Lower leg skin (tissue), 4 donors: Measurements from ENCODE around the gene RUNX3. TPM values are rescaled to one million over a fixed set of nuclear protein-coding genes. Genes with fewer than 3 reads are reported as not detected.

Experiments
- DNase-seq, 2 donors: peaks; one replicate each; pipeline ENCODE4 v3.0.0-alpha.2; 2019; ENCODE audit warnings: low spot score in 2 of 2
- H3K4me3 ChIP-seq: fragments of 200-600 bp; sonication (generic); 2 replicates; pipeline ENCODE4 v1.5.1; 2017; ENCODE audit warnings: mild to moderate bottlenecking, low read depth; ENCODE audit not compliant: poor library complexity, severe bottlenecking
- POLR2A ChIP-seq, 2 donors: fragments of 450-650 bp; IDR thresholded peaks; one replicate each; pipeline ENCODE4 v1.6.1; 2016 to 2017; ENCODE audit warnings: antibody characterized with exemption in 2 of 2, mild to moderate bottlenecking in 1 of 2, moderate library complexity in 1 of 2
- WGBS, 2 donors: methylation state at CpG; one replicate each; pipeline ENCODE4 v1.1.5; 2018; 5-methylcytosine and 5-hydroxymethylcytosine counted together
- intact Hi-C: fragments of 100-400 bp; cut with DNase I; formaldehyde crosslinking; loops from one replicate; pipeline ENCODE4 v1.15.0; 2023; ENCODE audit warnings: low total_unique reads
- microRNA-seq, 2 donors: library from miRNA; unstranded; fragments of <30 nt; microRNA quantifications; one replicate each; pipeline ENCODE4, GENCODE V29; 2016; ENCODE audit warnings: borderline replicate concordance in 2 of 2, borderline number of aligned reads in 1 of 2
- total RNA-seq, 4 donors: library from RNA; depleted of rRNA; stranded (reverse); fragments of >200 nt; gene quantifications; one replicate each; pipeline ENCODE4 v1.1.0, GENCODE V29; 2016
- TF ChIP-seq, protein P1 (sequence below), 3 donors: fragments of 450-650 bp; IDR thresholded peaks; one replicate each; pipeline ENCODE4 v1.5.1; 2016; ENCODE audit warnings: antibody characterized with exemption in 3 of 3, mild to moderate bottlenecking in 3 of 3, moderate library complexity in 2 of 3

Gene RUNX3
- total RNA-seq, 4 donors from 2014 or later: 6.1 to 24.4 (median 19.8) TPM

DNA sequence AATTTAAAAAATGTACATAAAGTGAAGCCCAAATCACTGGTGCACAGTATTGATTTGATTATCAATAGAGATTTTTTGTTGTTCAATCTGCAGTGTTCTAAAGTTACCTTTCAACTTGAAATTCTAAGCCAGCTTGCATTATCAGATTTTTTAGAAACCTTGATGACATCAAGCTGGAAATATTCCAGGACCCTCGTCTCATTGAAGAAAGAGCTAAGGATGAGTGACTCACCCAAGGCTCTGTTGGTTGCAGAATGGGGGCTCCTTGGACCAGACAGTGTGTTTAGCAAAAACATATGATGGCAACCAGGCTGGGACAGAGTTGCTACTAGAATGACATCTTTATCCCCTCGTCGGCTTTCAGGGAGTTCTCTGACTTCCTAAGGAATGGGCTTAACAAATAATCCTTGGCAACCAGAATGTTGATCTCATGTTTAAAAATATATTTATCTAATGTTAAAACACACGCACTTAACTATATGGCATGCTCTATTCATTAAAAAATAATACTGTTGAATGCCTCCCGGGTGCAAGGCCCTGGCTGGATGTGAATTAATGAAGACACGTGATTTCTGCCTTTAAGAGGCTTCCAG is 79.7 kb downstream of the RUNX3 start:
- intact Hi-C loops: loop anchor here (10.0 kb wide), 2 partner anchors 254 to 344 kb away; no protein-coding TSS in a partner anchor
- 56 to 60% methylated on average over 6 of the region's 6 CpGs for WGBS, 2 donors
- TF ChIP-seq, protein P1, sequence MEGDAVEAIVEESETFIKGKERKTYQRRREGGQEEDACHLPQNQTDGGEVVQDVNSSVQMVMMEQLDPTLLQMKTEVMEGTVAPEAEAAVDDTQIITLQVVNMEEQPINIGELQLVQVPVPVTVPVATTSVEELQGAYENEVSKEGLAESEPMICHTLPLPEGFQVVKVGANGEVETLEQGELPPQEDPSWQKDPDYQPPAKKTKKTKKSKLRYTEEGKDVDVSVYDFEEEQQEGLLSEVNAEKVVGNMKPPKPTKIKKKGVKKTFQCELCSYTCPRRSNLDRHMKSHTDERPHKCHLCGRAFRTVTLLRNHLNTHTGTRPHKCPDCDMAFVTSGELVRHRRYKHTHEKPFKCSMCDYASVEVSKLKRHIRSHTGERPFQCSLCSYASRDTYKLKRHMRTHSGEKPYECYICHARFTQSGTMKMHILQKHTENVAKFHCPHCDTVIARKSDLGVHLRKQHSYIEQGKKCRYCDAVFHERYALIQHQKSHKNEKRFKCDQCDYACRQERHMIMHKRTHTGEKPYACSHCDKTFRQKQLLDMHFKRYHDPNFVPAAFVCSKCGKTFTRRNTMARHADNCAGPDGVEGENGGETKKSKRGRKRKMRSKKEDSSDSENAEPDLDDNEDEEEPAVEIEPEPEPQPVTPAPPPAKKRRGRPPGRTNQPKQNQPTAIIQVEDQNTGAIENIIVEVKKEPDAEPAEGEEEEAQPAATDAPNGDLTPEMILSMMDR (IDR thresholded peaks at IDR 0.05): no peak
- no peak for TF ChIP-seq POLR2A (IDR thresholded peaks at IDR 0.05)
- DNase-seq: no peak
- no peak overlapping the region for H3K4me3 ChIP-seq

DNA sequence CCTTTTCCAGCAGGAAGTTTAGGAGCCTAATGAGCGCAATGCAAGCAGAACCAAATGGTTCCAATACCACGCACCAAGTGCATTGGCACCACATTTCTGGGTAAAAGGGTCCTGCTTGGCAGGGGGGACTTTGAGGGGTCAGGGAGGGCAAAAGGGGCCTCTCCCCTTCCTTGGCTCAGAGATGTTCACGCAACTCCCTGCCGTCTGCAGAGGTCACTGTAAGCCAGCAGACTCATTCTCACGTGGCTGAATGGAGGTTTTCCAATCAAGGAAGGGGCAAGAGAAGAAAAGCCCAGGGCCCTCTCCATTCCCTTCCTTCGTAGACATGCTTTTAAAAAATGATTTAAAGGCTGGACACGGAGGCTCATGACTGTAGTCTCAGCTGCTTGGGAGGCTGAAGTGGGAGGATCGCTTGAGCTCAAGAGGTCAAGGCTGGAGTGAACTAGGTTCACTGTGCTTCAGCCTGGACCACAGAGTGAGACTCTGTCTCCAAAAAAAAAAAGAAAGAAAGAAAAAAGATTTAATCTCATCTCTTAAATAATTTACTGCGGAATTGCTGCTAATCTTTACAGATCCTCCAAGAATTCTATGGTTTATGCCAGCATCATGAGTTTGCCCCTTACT is 80.3 kb downstream of the RUNX3 start:
- no peak for DNase-seq
- no peak overlapping the region for H3K4me3 ChIP-seq
- intact Hi-C loops: loop anchor here (10.0 kb wide), 2 partner anchors 255 to 345 kb away; no protein-coding TSS in a partner anchor
- no peak for TF ChIP-seq POLR2A (IDR thresholded peaks at IDR 0.05)
- TF ChIP-seq, protein P1 (IDR thresholded peaks at IDR 0.05): no peak
- 60% methylated on average over 9 of the region's 9 CpGs for WGBS, 2 donors

Small RNAs within 50 kb of the gene (microRNA-seq; reads per million reads assigned to microRNA genes)
- 0 to 1.1 reads per million in 2 donors for gene MIR6731

Other genes with a start within 250 kb of the RUNX3 start
- gene CLIC4, start 184.8 kb downstream of the RUNX3 start, total RNA-seq: 10 to 100 TPM; 32.0 to 97.3 (median 60.7) TPM